GM06990 (cell line): ENCODE measurements around the gene HPCAL1.
"Not testable (repeated sequence)": the region's sequence is repeated elsewhere in the genome, so short reads cannot be mapped to it uniquely, and the experiment has no call there.

Source experiments
- DNase-seq: peaks from one replicate; pipeline ENCODE4 v3.0.0-alpha.2; 2011; ENCODE audit not compliant: insufficient read length; ENCODE audit errors: extremely low read depth
- H3K27me3 ChIP-seq: replicated peaks from 2 replicates; pipeline ENCODE4 v1.6.0; 2011; ENCODE audit warnings: low read length; ENCODE audit not compliant: control insufficient read depth, insufficient read depth
- H3K36me3 ChIP-seq: 2 replicates; pipeline ENCODE4 v1.5.1; 2011; ENCODE audit warnings: low read length; ENCODE audit not compliant: control insufficient read depth, insufficient read depth
- H3K4me3 ChIP-seq: replicated peaks from 2 replicates; pipeline ENCODE4 v1.5.1; 2011; ENCODE audit warnings: low read depth, mild to moderate bottlenecking, control low read depth, low read length
- TF ChIP-seq, protein P1 (sequence below): IDR thresholded peaks from 2 replicates; pipeline ENCODE4 v1.5.1; 2011; ENCODE audit warnings: low read length, control low read depth, mild to moderate bottlenecking, inconsistent platforms; ENCODE audit not compliant: insufficient read depth, poor library complexity, severe bottlenecking

HPCAL1 gene

DNA sequence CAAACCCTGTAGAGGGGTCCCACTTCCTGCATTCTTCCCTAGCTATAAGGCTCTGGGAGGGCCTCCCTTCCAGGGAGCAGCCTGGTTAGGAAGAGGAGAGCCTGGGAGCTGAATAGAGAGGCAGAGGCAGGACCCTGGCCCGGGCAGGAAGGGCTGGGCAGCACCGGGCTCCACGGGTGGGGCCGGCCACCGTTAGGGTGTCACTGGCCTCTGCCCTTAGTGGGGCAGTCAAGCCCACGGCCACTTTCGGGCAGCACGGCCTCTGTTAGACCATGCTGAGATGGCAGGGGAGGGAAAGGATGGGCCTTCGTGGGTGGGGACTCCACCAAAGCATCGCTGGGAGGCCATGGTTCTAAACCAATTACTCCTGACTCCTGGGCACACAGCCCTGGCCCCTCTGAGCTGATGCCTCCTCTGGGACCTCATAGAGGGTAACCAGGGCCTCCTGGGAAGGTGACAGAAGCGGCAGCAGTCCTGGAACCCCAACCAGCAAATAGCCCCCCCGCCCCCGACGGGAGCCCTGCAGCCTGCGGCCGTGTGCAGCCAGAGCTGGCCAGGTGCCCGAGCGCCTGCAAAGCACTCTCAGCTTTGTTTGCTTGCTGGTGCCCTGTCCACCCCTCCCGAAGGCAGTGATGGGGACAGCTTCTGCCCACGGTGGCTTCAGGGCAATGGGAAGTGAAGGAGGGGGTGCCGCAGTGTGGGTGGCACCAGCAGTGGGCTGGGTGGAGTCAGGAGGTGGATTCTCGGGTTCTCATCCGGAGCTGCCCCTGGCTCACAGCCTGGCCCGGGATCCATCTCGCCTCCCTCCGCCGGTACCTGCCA, 16.3 kb upstream of the HPCAL1 start:
- TF ChIP-seq, protein P1, sequence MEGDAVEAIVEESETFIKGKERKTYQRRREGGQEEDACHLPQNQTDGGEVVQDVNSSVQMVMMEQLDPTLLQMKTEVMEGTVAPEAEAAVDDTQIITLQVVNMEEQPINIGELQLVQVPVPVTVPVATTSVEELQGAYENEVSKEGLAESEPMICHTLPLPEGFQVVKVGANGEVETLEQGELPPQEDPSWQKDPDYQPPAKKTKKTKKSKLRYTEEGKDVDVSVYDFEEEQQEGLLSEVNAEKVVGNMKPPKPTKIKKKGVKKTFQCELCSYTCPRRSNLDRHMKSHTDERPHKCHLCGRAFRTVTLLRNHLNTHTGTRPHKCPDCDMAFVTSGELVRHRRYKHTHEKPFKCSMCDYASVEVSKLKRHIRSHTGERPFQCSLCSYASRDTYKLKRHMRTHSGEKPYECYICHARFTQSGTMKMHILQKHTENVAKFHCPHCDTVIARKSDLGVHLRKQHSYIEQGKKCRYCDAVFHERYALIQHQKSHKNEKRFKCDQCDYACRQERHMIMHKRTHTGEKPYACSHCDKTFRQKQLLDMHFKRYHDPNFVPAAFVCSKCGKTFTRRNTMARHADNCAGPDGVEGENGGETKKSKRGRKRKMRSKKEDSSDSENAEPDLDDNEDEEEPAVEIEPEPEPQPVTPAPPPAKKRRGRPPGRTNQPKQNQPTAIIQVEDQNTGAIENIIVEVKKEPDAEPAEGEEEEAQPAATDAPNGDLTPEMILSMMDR = no peak
- Histone ChIP-seq H3K4me3 (no peak overlapping the region), H3K27me3 (no peaks in the 10 kb centered on the region), H3K36me3 (no peaks in the 10 kb centered on the region)
- DNase-seq = no peak

- TF ChIP-seq, protein P1 = no peak
- Histone ChIP-seq H3K27me3 (no peaks in the 10 kb centered on the region), H3K4me3 (no peak overlapping the region), H3K36me3 (no peaks in the 10 kb centered on the region)
- DNase-seq = no peak
Measured at GRCh38 chr2:10287761-10288160, 14.9 kb upstream of the HPCAL1 start.

- no peak overlapping the region for H3K4me3 ChIP-seq
- H3K27me3 ChIP-seq = no peaks in the 10 kb centered on the region
- H3K36me3 ChIP-seq = no peaks in the 10 kb centered on the region
- DNase-seq = no peak
- TF ChIP-seq, protein P1 = no peak
Measured at GRCh38 chr2:10288606-10289005, 14.1 kb upstream of the HPCAL1 start.

DNA sequence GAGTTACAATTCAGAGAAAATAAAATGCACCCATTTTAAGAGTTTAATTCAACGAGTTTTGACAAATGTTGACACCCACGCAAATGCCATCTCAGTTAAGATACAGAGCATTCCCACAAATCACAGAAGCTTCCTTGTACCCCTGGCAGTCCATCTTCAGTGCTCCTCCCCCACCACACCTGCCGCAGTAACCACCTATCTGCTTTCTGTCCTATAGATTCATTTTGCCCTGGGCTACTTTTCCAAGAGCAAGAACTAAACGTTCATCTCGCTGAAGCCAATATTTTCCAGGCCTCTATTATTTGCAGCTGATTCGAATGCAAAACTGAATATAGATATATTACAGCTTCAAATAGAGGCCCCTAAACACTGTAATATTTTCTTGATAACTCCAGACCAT, 13.4 kb upstream of the HPCAL1 start:
- DNase-seq = no peak
- Histone ChIP-seq H3K4me3 (no peak overlapping the region), H3K36me3 (no peaks in the 10 kb centered on the region), H3K27me3 (no peaks in the 10 kb centered on the region)
- TF ChIP-seq, protein P1 = no peak

DNA sequence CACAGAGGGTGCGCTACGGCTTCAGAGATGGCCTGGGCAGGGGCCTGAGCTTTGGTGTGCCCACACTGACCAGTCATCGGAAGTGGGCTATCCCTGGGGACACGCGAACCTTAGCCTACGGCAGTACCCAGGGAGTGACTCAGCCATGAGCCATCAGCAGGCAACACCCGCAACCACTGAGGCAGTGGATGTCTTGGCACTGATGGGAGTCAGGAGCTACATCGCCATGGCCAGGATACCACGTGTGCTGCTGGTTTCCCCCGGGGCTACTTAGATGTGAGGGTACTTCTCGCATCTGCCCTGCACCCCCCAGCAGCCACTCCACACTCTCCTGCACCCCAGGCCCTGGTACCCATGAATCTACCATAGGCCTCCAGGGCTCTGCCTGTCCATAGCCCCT, 12.8 kb upstream of the HPCAL1 start:
- no peak for DNase-seq

GRCh38 chr2:10291376-10291775, 11.3 kb upstream of the HPCAL1 start:
- not testable (repeated sequence) for H3K27me3 ChIP-seq, DNase-seq, H3K36me3 ChIP-seq, H3K4me3 ChIP-seq

More for the DNA sequence above, 12.8 kb upstream of the HPCAL1 start:
- no peak overlapping the region for H3K4me3 ChIP-seq
- TF ChIP-seq, protein P1 = no peak
- no peaks in the 10 kb centered on the region for H3K36me3 ChIP-seq
- no peaks in the 10 kb centered on the region for H3K27me3 ChIP-seq
